ENCODE results near the gene RHOF. TPM values are rescaled to one million over a fixed set of nuclear protein-coding genes. Genes with fewer than 3 reads are reported as not detected.
A peak's percentile ranks its signal among the peaks of the same experiment; 100 is the strongest.

The RHOF gene
- total RNA-seq, 4 donors from 2014 or later = 5.1 to 27.6 (median 13.1) TPM

DNA sequence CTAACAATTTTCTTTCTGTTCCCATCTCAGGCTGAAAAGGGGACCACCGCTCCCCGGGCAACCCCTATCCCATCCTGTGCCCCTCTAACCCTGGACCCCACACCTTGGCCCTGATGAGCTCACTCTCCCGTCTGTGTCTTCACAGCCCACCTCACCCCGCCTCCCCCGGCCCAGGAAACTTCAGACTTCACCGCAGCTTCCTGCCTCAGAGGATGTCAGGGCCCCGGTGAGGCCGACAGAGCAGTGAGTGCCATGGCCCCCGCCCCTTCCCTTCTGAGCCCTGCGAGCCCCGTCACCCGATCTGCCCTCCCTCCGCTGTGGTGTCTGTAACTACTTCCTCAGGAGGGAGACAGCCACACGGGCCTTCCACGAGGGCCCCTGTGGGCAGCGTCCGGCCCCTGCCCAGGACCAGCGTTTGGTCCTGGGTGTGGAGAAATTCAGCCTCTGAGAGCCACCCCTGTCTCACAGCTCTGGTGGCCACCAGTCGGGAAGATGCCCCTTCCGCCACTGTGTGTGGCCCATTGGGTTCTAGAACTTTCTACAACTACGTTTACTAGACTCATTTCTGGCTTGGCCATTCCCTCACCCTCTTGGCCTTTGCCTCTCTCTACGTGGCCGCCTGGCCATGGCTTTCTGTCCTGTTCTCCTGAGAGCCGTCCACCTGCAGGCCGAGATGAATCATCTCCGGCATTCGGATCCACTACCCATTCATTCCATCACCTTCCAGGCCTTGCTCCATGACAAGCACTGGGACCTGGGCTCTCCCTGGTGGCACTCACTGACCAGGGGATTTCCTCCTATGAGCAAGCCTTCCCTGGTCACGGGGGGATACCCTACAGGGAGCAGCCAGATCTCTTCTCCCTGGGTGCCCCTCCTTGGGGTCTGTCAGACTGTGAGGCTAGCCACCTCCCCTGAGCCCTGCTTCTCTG is 3.4 kb downstream of the RHOF start:
- no peaks in the 10 kb centered on the region for H3K27me3 ChIP-seq
- H3K27ac ChIP-seq = peak overlapping the region in 1 of 2 donors; percentile 9
- H3K36me3 ChIP-seq = no peaks in the 10 kb centered on the region
- intact Hi-C loops (cut with DNase I; ENCODE audit: low total_unique reads) = loop anchor here (5.0 kb wide), 1 partner anchor 93 kb away; no protein-coding TSS in a partner anchor
- TF ChIP-seq CTCF (IDR thresholded peaks at IDR 0.05) = no peak
- TF ChIP-seq POLR2A (IDR thresholded peaks at IDR 0.05) = no peak
- no peaks in the 10 kb centered on the region for H3K9me3 ChIP-seq
- peaks cover 1 to 16% of the 10 kb centered on the region in 2 donors for H3K4me1 ChIP-seq
- DNase-seq = no peak
- H3K4me3 ChIP-seq = no peak overlapping the region

- no peaks in the 10 kb centered on the region for H3K9me3 ChIP-seq
- no peak for TF ChIP-seq POLR2A (IDR thresholded peaks at IDR 0.05)
- TF ChIP-seq CTCF (IDR thresholded peaks at IDR 0.05) = no peak
- H3K4me3 ChIP-seq = no peak overlapping the region
- no peak overlapping the region for H3K27ac ChIP-seq
- peaks cover 0 to 9% of the 10 kb centered on the region in 2 donors for H3K4me1 ChIP-seq
- H3K27me3 ChIP-seq = no peaks in the 10 kb centered on the region
- no peak for DNase-seq
- intact Hi-C loops (cut with DNase I; ENCODE audit: low total_unique reads) = no loop called here
- no peaks in the 10 kb centered on the region for H3K36me3 ChIP-seq
These were observed 4.2 kb downstream of the RHOF start for GRCh38 chr12:121789233-121789781.

DNA sequence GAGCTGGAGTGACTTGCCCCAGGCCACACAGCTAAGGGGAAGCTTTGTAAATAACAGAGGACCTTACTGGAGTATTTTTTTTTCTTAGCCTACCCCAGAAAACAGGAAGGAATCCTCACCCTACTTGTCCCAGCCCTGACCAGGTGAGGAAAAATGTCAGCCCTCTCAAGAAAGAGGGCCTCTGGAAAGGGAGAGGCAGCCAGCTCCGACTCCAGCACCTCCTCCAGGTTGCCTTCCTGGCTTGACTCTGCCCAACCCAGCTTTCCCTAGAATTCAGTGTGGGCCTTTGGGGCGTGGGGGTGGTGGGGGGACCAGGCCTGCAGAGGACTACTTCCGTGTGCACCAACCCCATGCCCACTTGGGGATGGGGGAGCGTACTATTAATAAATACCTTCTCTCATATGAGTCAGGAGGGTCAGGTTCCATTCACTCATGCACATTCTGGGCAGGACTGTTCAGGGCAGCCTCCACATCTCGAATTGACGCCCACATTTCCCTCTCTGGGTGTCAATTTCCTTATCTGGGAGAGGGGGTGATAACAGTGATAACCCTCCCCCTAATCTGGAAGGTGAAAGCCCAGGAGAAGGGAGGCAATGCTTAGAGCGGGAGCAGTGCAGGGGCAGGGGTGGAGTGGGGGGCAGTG is 5.2 kb downstream of the RHOF start:
- Histone ChIP-seq H3K36me3 (no peaks in the 10 kb centered on the region), H3K27ac (peak overlapping the region in 1 of 2 donors; percentile 2), H3K4me3 (no peak overlapping the region), H3K27me3 (no peaks in the 10 kb centered on the region), H3K9me3 (no peaks in the 10 kb centered on the region), H3K4me1 (peaks cover 0 to 2% of the 10 kb centered on the region in 2 donors)
- intact Hi-C loops (cut with DNase I; ENCODE audit: low total_unique reads) = no loop called here
- no peak for DNase-seq
- TF ChIP-seq CTCF (IDR thresholded peaks at IDR 0.05) (no peak), POLR2A (IDR thresholded peaks at IDR 0.05) (no peak)

DNA sequence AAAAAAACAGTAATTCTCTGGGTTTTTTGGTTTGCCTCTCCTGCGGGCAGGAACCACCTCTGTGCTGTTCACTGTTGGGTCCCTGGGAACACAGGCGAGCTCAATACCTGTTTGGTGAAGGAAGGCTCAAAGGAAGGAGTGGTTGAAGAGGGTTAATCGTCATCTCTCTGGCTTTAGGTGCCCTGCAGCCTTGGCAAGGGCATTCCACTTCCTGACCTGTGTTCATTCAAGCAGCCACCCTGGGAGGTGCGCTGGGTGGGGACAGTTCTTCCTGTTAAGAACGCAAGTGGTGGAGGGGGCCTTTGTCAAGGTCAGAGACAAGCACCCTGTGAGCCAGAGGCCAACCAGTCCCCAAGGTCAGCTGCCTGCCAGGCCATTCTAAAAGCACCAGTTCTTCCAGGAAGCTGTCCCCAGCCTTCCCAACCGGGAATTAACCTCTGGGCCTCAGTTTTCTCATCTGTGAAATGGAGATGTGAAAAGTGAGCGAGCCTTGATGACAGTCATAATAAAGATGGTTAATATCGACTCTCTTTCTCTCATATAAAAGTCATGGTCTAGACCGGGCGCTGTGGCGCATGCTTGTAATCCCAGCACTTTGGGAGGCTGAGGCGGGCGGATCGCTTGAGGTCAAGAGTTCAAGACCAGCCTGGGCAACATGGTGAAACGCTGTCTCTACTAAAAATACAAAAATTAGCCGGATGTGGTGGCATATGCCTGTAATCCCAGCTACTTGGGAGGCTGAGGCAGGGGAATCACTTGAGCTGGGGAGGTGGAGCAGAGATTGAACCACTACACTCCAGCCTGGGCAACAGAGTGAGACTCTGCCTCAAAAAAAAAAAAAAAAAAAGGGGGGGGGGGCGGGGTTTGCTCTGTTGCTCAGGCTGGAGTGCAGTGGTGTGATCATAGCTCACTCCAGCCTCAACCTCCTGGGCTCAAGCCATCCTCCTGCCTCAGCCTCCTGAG is 6.1 kb downstream of the RHOF start:
- DNase-seq = no peak
- Histone ChIP-seq H3K27me3 (no peaks in the 10 kb centered on the region), H3K4me3 (no peak overlapping the region), H3K4me1 (no peaks in the 10 kb centered on the region), H3K36me3 (no peaks in the 10 kb centered on the region), H3K9me3 (no peaks in the 10 kb centered on the region), H3K27ac (peak overlapping the region in 1 of 2 donors; percentile 22)
- TF ChIP-seq POLR2A (IDR thresholded peaks at IDR 0.05) (no peak), CTCF (IDR thresholded peaks at IDR 0.05) (no peak)
- intact Hi-C loops (cut with DNase I; ENCODE audit: low total_unique reads) = no loop called here
